HL-60 (cell line): Measurements from ENCODE around the gene LSM10.

Experiments used
- DNase-seq, 2 experiments: peaks; one replicate each; pipeline ENCODE4 v3.0.0-alpha.2; 2010 to 2020; ENCODE audit warnings: low read depth in 1 of 2, low spot score in 1 of 2
- H3K27ac ChIP-seq: fragments of 250-450 bp; sonication (Bioruptor Pico); replicated peaks from 2 replicates; pipeline ENCODE4 v1.5.1; 2020; ENCODE audit warnings: mild to moderate bottlenecking, moderate library complexity
- H3K27me3 ChIP-seq: fragments of 250-450 bp; sonication (Bioruptor Pico); 2 replicates; pipeline ENCODE4 v1.5.1; 2021; ENCODE audit warnings: mild to moderate bottlenecking, moderate library complexity; ENCODE audit not compliant: insufficient read depth, poor library complexity, severe bottlenecking
- H3K4me3 ChIP-seq: replicated peaks from 2 replicates; pipeline ENCODE4 v1.5.1; 2011; ENCODE audit warnings: mild to moderate bottlenecking, control low read depth, low read length; ENCODE audit not compliant: insufficient read depth
- GABPA ChIP-seq: IDR thresholded peaks from 2 replicates; pipeline ENCODE4 v1.6.1; 2012; ENCODE audit warnings: low read depth
- POLR2AphosphoS5 ChIP-seq: IDR thresholded peaks from 2 replicates; pipeline ENCODE4 v1.6.1; 2012; ENCODE audit warnings: low read depth
- SPI1 ChIP-seq: IDR thresholded peaks from 2 replicates; pipeline ENCODE4 v1.6.1; 2012; ENCODE audit warnings: low read depth, mild to moderate bottlenecking, borderline replicate concordance
- TF ChIP-seq, protein P1 (sequence below): IDR thresholded peaks from 2 replicates; pipeline ENCODE4 v1.6.1; 2012; ENCODE audit warnings: low read depth; ENCODE audit not compliant: insufficient replicate concordance
- TF ChIP-seq, protein P2 (sequence below): IDR thresholded peaks from one replicate; pipeline ENCODE4 v1.5.1; 2011; ENCODE audit warnings: low read length, control low read depth, inconsistent platforms; ENCODE audit not compliant: insufficient read depth

Gene LSM10

DNA sequence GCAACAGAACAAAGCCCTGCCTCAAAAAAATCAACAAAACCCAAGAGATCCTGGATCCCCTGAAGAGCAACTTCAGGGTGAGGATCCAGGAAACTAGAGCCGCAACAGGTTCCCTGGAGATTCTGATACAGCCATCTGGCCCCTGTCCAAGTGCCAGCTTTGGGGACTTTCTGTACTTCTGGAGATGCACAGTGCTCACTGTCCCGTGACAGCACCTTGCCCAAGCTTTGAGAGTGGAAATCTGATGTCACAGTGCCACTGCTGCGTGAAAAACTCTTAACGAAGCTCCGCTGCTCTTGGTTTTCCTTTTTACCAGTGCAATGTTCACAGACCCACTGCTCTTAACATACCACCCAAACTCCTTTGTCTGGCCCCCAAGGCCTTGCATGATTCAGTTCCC is 38.3 kb downstream of the LSM10 start:
- H3K27ac ChIP-seq, result no peak overlapping the region
- DNase-seq, result no peak
- no peaks in the 10 kb centered on the region for H3K27me3 ChIP-seq
- no peak overlapping the region for H3K4me3 ChIP-seq
- TF ChIP-seq GABPA (no peak), SPI1 (no peak), POLR2AphosphoS5 (no peak)
- TF ChIP-seq, protein P1, sequence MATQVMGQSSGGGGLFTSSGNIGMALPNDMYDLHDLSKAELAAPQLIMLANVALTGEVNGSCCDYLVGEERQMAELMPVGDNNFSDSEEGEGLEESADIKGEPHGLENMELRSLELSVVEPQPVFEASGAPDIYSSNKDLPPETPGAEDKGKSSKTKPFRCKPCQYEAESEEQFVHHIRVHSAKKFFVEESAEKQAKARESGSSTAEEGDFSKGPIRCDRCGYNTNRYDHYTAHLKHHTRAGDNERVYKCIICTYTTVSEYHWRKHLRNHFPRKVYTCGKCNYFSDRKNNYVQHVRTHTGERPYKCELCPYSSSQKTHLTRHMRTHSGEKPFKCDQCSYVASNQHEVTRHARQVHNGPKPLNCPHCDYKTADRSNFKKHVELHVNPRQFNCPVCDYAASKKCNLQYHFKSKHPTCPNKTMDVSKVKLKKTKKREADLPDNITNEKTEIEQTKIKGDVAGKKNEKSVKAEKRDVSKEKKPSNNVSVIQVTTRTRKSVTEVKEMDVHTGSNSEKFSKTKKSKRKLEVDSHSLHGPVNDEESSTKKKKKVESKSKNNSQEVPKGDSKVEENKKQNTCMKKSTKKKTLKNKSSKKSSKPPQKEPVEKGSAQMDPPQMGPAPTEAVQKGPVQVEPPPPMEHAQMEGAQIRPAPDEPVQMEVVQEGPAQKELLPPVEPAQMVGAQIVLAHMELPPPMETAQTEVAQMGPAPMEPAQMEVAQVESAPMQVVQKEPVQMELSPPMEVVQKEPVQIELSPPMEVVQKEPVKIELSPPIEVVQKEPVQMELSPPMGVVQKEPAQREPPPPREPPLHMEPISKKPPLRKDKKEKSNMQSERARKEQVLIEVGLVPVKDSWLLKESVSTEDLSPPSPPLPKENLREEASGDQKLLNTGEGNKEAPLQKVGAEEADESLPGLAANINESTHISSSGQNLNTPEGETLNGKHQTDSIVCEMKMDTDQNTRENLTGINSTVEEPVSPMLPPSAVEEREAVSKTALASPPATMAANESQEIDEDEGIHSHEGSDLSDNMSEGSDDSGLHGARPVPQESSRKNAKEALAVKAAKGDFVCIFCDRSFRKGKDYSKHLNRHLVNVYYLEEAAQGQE, result no peak
- TF ChIP-seq, protein P2, sequence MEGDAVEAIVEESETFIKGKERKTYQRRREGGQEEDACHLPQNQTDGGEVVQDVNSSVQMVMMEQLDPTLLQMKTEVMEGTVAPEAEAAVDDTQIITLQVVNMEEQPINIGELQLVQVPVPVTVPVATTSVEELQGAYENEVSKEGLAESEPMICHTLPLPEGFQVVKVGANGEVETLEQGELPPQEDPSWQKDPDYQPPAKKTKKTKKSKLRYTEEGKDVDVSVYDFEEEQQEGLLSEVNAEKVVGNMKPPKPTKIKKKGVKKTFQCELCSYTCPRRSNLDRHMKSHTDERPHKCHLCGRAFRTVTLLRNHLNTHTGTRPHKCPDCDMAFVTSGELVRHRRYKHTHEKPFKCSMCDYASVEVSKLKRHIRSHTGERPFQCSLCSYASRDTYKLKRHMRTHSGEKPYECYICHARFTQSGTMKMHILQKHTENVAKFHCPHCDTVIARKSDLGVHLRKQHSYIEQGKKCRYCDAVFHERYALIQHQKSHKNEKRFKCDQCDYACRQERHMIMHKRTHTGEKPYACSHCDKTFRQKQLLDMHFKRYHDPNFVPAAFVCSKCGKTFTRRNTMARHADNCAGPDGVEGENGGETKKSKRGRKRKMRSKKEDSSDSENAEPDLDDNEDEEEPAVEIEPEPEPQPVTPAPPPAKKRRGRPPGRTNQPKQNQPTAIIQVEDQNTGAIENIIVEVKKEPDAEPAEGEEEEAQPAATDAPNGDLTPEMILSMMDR, result no peak

DNA sequence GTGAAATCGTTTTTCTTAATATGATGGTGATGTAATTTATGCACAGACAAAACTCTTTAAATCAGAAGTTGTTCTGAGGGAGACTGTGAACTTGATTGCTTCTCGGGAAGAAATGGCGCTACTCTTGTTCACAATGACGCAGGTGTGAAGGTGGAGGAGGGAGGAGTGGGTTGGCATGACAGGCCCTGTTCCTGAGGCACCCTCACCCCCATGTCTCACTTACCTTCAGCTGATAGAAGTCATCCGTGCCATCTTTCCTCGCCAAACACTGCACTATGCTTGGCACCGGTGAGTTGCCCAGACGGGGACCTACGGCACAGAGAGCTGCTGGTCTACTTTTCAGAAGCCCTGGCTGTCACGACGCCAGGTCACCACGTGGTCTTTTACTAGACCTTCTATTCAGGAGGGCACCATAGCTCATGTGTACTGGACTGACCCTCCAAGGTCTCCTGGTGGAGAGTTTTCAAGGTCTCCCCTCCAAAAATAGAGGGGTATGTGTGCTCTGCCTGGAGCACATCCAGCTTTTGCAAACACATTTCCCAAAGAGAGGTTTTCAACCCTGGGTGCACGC is 39.1 kb downstream of the LSM10 start:
- no peak for DNase-seq
- Histone ChIP-seq H3K4me3 (no peak overlapping the region), H3K27ac (no peak overlapping the region), H3K27me3 (no peaks in the 10 kb centered on the region)
- TF ChIP-seq POLR2AphosphoS5 (no peak), GABPA (no peak), SPI1 (no peak)
- TF ChIP-seq, protein P2, result no peak
- TF ChIP-seq, protein P1, result no peak

GRCh38 chr1:36355811-36356210 is 41.9 kb downstream of the LSM10 start:
- no peak overlapping the region for H3K27ac ChIP-seq

More at GRCh38 chr1:36355811-36356210, 41.9 kb downstream of the LSM10 start:
- TF ChIP-seq, protein P1, result no peak
- TF ChIP-seq, protein P2, result no peak
- no peak for TF ChIP-seq POLR2AphosphoS5
- Histone ChIP-seq H3K4me3 (no peak overlapping the region), H3K27me3 (no peaks in the 10 kb centered on the region)
- DNase-seq, result no peak
